ENCODE results near the gene SLC22A8.

- TF ChIP-seq CTCF (IDR thresholded peaks at IDR 0.05) (no peak), POLR2A (IDR thresholded peaks at IDR 0.05) (no peak)
Measured at GRCh38 chr11:62959422-62959980, 56.1 kb downstream of the SLC22A8 start.

Measured in adrenal gland (tissue), 5 donors.